ENCODE measurements around the gene CD300LD.

- no peak for TF ChIP-seq CTCF (IDR thresholded peaks at IDR 0.05 in 8 of 11, conservative IDR thresholded peaks at IDR 0.05 in 3 of 11)
- TF ChIP-seq POLR2AphosphoS5 (IDR thresholded peaks at IDR 0.05), result no peak
These were observed 27.0 kb downstream of the CD300LD start for GRCh38 chr17:74565126-74565525.

All from spleen (tissue), 7 donors.